Stimulated activated CD8-positive, alpha-beta memory T cell treated with anti-CD3 and anti-CD28 coated beads, Interleukin-15, amount 100 ng/mL, for 24 hours (primary cell): ENCODE data around the gene RDH16.
A peak's percentile ranks its signal among the peaks of the same experiment; 100 is the strongest.
"Not testable (repeated sequence)": the region's sequence is repeated elsewhere in the genome, so short reads cannot be mapped to it uniquely, and the experiment has no call there.

Source experiments
- DNase-seq: peaks from one replicate; pipeline ENCODE4 v3.0.0-alpha.2; 2020; ENCODE audit warnings: low read depth

Gene RDH16

GRCh38 chr12:56989861-56990610 lies 32.6 kb upstream of the RDH16 start:
- no peak for DNase-seq

DNA sequence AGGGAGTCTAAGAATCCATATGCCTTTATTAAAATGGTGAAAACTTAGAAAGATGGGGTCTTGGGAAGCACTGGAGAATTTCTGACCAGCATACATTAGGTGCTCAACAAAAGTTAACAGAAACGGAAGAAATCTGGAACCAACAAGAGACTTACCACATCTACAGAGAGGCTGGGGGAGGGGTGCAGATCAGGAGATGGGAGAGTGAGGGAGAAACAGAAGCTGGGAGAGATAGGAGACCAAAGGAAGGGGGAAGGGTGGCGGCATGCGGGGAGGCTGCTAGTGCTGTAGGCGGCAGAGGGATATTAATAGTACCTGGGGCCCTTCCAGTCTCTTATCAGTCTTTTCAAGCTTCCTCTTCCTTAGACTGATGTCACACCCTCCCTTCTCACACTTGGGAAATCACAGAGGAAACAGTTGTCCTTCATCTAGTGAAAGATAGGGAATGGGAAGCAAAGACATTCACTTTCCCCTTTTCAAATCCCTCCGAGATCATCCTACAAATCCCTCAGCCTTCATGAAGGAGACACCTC lies 30.9 kb upstream of the RDH16 start:
- DNase-seq = no peak

DNA sequence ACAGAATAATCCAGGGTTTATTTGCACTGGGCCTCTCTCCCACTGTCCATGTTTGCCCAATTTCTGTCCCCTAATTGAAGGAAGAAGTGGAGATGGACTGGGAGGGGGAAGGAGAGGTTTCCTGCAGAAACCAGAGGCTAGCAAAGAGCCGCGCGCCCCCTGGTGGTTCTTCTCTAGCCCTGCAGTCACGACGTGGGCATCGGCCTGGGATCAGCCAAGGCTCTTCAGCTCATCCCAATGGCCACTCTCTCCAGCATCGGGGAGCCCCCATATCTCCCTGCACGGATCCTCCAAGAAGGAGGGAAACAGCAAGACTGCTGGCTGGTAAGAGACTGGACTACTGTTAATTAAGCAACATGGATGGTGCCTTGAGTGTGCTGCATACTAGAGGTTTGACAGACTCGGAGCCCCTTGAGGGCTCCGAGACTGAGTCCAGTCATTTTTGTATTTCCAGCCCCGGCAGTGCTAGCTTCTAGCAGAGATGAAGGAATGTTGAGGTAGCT lies 30.2 kb upstream of the RDH16 start:
- DNase-seq = peak; percentile 70

GRCh38 chr12:56987011-56987410 lies 29.6 kb upstream of the RDH16 start:
- no peak for DNase-seq

GRCh38 chr12:56985714-56986113 lies 28.3 kb upstream of the RDH16 start:
- not testable (repeated sequence) for DNase-seq

GRCh38 chr12:56983386-56983785 lies 26.0 kb upstream of the RDH16 start:
- DNase-seq = no peak

GRCh38 chr12:56982578-56983236 lies 25.3 kb upstream of the RDH16 start:
- not testable (repeated sequence) for DNase-seq

GRCh38 chr12:56980941-56981530 lies 23.6 kb upstream of the RDH16 start:
- DNase-seq = no peak

GRCh38 chr12:56980268-56980667 lies 22.9 kb upstream of the RDH16 start:
- no peak for DNase-seq

DNA sequence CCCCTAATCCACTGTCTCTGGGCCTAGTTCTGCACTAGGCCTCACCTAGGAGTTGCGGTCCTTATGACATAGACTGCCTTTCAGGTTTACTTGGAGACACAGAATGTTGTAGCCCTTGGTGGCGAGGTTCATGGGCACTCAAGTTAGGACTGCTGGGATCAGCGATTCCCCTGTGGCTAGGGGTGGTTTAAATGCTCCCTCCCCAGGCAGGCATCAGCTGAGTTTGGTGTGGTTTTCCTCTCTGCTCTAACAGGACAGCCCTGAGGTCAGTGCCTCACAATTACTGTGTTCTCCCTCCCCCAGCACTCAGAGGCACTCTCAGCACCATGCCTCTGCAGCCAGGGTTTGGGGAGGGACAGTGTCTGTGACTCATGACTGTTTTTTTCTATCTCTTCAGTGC lies 22.2 kb upstream of the RDH16 start:
- no peak for DNase-seq

GRCh38 chr12:56978397-56979138 lies 21.2 kb upstream of the RDH16 start:
- DNase-seq = no peak

DNA sequence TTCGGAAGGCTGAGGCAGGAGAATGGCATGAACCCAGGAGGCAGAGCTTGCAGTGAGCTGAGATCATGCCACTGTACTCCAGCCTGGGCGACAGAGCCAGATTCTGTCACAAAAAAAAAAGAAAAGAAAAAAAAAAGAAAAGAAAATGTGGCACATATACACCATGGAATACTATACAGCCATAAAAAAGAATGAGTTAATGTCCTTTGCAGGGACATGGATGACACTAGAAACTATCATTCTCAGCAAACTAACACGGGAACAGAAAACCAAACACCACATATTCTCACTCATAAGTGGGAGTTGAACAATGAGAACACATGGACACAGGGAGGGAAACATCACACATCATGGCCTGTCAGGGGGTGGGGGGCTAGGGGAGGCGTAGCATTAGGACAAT lies 20.0 kb upstream of the RDH16 start:
- not testable (repeated sequence) for DNase-seq

DNA sequence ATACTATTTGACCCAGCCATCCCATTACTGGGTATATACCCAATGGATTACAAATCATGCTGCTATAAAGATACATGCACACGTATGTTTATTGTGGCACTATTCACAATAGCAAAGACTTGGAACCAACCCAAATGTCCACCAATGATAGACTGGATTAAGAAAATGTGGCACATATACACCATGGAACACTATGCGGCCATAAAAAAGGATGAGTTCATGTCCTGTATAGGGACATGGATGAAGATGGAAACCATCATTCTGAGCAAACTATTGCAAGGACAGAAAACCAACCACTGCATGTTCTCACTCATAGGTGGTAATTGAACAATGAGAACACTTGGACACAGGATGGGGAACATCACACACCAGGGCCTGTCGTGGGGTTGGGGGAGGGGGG lies 16.8 kb upstream of the RDH16 start:
- DNase-seq = not testable (repeated sequence)

GRCh38 chr12:56968910-56969309 lies 11.5 kb upstream of the RDH16 start:
- DNase-seq = not testable (repeated sequence)

- DNase-seq = not testable (repeated sequence)
These were observed 8.7 kb upstream of the RDH16 start for GRCh38 chr12:56965997-56966642.

DNA sequence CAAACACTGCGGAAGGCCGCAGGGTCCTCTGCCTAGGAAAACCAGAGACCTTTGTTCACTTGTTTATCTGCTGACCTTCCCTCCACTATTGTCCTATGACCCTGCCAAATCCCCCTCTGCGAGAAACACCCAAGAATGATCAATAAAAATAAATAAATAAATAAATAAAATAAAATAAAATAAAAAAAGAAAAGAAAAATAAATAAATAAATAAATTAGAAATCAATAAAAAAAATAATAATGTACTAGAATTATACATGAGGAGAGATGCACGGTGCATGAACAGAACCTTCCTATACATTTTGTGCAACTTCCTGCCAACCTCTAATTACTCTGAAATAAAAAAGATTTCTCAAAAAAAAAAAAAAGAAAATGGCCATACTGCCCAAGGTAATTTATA lies 7.7 kb upstream of the RDH16 start:
- DNase-seq = not testable (repeated sequence)

- DNase-seq = not testable (repeated sequence)
These were observed 6.1 kb upstream of the RDH16 start for GRCh38 chr12:56963557-56963956.

GRCh38 chr12:56962247-56962646 lies 4.8 kb upstream of the RDH16 start:
- not testable (repeated sequence) for DNase-seq

DNA sequence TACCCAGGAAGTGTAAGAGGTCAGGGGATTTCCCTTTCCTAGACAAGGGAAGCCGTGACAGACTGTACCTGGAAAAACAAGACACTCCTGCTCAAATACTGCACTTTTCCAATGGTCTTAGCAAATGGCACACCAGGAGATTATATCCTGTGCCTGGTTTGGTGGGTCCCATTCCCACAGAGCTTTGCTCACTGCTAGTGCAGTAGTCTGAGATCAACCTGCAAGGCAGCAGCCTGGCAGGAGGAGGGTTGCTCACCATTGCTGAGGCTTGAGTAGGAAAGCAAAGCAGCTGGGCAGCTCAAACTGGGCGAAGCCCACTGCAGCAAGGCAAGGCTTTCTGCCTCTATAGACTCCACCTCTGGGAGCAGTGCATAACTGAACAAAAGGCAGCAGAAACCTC lies 1.0 kb upstream of the RDH16 start:
- DNase-seq = no peak

DNA sequence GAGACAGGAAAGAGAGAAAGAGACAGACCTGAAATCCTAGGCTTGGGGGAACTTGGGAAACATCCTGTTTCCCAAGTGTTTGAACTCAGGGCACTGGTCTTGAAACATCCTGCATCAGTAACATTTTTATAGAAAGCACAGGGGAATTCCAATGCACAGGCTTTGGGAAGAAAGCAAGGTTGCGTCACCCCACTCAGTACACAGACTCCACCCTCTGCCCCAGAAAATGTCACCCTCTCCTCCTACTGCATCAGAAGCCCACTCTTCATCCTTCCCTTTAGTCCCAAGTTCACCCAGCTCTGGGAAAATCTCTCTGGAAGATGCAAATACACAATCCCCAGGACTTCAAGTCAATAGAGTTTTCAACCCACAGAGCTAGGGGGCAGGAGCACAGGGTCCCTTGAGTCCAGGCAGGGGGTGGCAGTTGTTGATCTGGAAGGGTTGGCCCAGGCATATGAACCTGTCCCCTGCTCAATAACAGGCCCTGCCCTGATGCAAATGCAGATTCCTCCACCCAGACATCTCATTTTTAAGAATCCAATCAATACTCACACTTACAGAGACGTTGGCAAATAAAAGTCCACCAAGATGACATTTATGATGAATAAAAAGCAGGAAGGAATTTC lies 1.7 kb downstream of the RDH16 start:
- no peak for DNase-seq

GRCh38 chr12:56954958-56955355 lies 2.5 kb downstream of the RDH16 start:
- DNase-seq = no peak
